NT2/D1 (cell line): ENCODE data around the gene FBLN1.
"Not testable (repeated sequence)": the region's sequence is repeated elsewhere in the genome, so short reads cannot be mapped to it uniquely, and the experiment has no call there.

Source experiments
- DNase-seq: peaks from one replicate; pipeline ENCODE4 v3.0.0-alpha.2; 2011; ENCODE audit warnings: low read depth, low spot score
- H3K27me3 ChIP-seq: 2 replicates; pipeline ENCODE4 v1.6.0; 2011; ENCODE audit warnings: mild to moderate bottlenecking; ENCODE audit not compliant: insufficient read length, insufficient read depth
- H3K36me3 ChIP-seq: 2 replicates; pipeline ENCODE4 v1.6.1; 2011; ENCODE audit warnings: mild to moderate bottlenecking, low read length, mixed read lengths; ENCODE audit not compliant: insufficient read depth, insufficient read length
- H3K4me1 ChIP-seq: 2 replicates; pipeline ENCODE4 v1.5.1; 2011; ENCODE audit not compliant: insufficient read depth, insufficient read length
- H3K4me3 ChIP-seq: 2 replicates; pipeline ENCODE4 v1.5.1; 2011; ENCODE audit warnings: low read depth; ENCODE audit not compliant: insufficient read length
- H3K9ac ChIP-seq: 2 replicates; pipeline ENCODE4 v1.6.0; 2011; ENCODE audit warnings: low read depth; ENCODE audit not compliant: insufficient read length
- H3K9me3 ChIP-seq: 2 replicates; pipeline ENCODE4 v1.5.1; 2011; ENCODE audit warnings: mild to moderate bottlenecking, low read length; ENCODE audit not compliant: insufficient read depth
- SUZ12 ChIP-seq: IDR thresholded peaks from 2 replicates; pipeline ENCODE4 v1.6.1; 2011; ENCODE audit not compliant: insufficient read length, insufficient read depth; ENCODE audit errors: extremely low read depth
- YY1 ChIP-seq: IDR thresholded peaks from 2 replicates; pipeline ENCODE4 v1.6.1; 2011; ENCODE audit not compliant: insufficient read length, insufficient read depth
- ZNF274 ChIP-seq: IDR thresholded peaks from 2 replicates; pipeline ENCODE4 v1.6.1; 2011; ENCODE audit warnings: mild to moderate bottlenecking, low read depth, low read length

The FBLN1 gene

DNA sequence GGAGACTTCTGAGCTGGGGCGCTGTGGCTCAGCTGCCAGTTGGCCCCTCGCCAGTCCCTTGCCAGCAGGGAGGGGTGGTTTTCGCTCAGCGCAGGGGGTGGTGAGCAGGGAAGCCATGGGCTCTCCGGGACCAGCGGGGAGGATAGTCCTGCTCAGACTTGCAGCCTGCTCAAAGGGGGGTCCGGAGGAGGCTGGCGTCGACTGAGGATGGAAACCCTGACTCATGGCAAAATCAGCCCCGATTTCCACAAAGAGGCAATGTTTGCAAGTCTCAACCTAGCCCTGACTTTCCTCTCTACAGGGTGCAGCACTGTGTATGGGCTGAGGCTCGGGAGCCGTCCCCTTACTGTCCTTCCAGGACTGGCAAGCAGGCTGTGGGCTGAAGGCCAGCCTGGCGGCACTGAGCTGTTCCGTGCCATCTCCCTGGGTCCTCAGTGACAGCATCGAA, 35.1 kb downstream of the FBLN1 start:
- H3K9me3 ChIP-seq: no peaks in the 10 kb centered on the region

DNA sequence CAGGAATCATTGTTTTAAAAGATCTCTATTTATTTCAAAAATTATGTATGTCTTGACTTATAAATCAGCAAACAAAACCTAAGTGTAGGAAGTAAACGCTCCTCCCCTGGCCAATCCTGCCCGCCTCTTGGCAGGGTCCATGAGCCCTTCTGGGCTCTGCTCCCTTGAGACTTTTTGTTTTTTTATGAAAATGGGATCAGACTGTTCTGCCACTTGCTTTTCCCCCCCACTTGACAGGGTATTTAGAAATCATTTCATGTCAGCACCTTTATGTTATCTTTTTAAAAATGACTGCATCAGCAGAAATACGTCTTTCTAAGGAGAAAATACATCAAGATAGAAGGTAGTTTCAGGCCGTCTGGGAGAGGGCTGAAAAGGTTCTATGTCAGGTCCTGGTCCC, 35.6 kb downstream of the FBLN1 start:
- H3K4me1 ChIP-seq: peaks cover 5% of the 10 kb centered on the region
- no peak overlapping the region for H3K4me3 ChIP-seq
- DNase-seq: no peak
- H3K36me3 ChIP-seq: peaks cover 73% of the 10 kb centered on the region
- H3K9me3 ChIP-seq: no peaks in the 10 kb centered on the region
- H3K9ac ChIP-seq: no peak overlapping the region
- TF ChIP-seq ZNF274: no peak
- TF ChIP-seq SUZ12: no peak
- no peak for TF ChIP-seq YY1
- H3K27me3 ChIP-seq: no peaks in the 10 kb centered on the region

More for the DNA sequence above, 35.1 kb downstream of the FBLN1 start:
- Histone ChIP-seq H3K4me3 (no peak overlapping the region), H3K4me1 (peaks cover 5% of the 10 kb centered on the region), H3K9ac (no peak overlapping the region), H3K27me3 (no peaks in the 10 kb centered on the region), H3K36me3 (peaks cover 74% of the 10 kb centered on the region)
- TF ChIP-seq ZNF274: no peak
- no peak for TF ChIP-seq YY1
- TF ChIP-seq SUZ12: no peak
- DNase-seq: no peak

DNA sequence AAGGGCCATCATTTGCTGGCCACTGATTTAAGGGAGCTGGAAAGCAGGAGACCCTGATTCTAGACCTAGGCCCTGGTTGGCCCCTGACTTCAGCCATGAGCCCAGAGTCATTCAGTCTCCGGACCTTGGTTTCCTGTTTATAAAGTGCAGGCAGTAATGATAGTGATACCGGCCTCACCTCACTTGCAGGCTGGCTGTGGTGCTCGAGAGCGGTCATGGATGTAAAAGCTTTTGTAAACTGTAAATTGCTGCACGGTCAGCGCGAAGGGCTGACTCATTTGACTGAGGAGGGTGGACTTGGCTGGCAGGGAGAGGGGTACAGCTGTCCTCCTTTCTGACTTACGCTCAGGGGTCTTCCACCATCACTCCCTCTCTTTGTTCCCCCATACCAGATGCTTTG, 37.4 kb downstream of the FBLN1 start:
- DNase-seq: no peak
- H3K36me3 ChIP-seq: peaks cover 71% of the 10 kb centered on the region

DNA sequence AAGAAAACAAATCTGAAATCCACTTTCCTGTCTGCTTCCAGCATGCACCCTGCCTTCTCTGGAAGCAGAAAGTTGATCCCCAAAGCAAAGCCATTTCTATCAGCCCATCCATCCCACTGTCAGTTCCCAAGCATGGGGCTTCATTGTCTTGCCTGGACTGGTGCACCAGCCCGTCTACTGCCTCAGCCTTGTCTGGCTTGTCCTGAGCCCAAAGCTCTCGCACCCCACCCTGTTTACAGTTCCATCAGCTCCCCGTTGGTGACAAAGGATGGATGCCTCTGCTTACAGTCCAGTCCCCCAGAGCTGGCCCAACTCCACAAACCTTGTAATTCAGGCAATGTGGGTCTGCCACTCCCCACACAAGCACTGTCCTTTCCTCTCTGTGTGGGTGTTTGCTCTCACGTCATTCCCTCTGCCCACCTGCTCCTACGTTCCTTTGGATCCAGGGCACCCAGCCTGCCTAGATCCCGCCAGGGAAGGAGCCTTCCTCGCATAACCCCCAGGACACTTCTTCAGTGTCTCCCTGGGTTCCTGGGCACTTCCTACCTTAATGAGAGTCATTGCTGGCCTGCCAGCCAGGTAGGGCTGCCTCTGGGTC, 38.8 kb downstream of the FBLN1 start:
- H3K9ac ChIP-seq: no peak overlapping the region
- H3K4me3 ChIP-seq: no peak overlapping the region
- TF ChIP-seq YY1 (no peak), ZNF274 (no peak), SUZ12 (no peak)
- no peaks in the 10 kb centered on the region for H3K9me3 ChIP-seq
- no peak for DNase-seq
- H3K27me3 ChIP-seq: no peaks in the 10 kb centered on the region
- peaks cover 73% of the 10 kb centered on the region for H3K36me3 ChIP-seq
- peaks cover 5% of the 10 kb centered on the region for H3K4me1 ChIP-seq

More for the DNA sequence above, 37.4 kb downstream of the FBLN1 start:
- Histone ChIP-seq H3K4me1 (peaks cover 5% of the 10 kb centered on the region), H3K9me3 (no peaks in the 10 kb centered on the region), H3K4me3 (no peak overlapping the region), H3K9ac (no peak overlapping the region), H3K27me3 (no peaks in the 10 kb centered on the region)
- TF ChIP-seq SUZ12 (no peak), YY1 (no peak), ZNF274 (no peak)

DNA sequence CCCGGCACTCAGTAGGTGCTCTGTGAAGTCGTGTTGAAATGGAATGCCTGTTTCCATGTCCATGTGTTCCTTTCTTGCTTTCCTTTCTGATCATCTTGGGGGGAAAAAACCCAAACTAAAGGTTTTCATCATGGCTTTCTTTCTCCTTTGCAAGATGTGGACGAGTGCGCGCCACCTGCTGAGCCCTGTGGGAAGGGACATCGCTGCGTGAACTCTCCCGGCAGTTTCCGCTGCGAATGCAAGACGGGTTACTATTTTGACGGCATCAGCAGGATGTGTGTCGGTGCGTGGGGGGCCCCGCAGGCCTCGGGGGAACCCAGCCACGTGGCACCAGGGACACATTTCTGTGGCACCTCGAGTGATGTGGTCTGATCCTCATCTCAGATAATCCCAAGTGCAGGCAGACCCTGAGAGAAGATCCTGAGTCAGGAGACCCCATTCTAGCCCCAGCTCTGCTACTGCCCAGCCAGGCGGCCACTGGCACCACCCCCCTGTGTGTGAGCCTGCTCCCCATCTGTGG, 39.4 kb downstream of the FBLN1 start:
- no peak for TF ChIP-seq ZNF274
- TF ChIP-seq SUZ12: no peak
- no peak for TF ChIP-seq YY1
- DNase-seq: no peak

DNA sequence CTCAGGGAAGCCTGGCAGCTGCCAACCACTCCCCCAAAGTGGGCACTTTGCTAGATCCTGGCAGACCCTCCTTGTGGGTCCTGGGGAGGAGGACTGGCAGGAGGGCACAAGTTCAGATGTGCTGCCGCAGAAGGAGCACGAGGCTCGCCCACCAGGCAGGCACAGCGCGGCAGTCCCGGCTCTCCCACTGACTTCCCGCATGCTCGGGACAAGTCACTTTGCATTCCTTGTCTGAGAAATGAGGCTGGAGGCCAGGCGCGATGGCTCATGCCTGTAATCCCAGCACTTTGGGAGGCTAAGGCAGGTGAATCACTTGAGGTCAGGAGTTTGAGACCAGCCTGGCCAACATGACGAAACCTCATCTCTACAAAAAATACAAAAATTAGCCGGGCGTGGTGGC, 40.1 kb downstream of the FBLN1 start:
- not testable (repeated sequence) for H3K4me1 ChIP-seq, DNase-seq, H3K9me3 ChIP-seq, H3K9ac ChIP-seq, H3K27me3 ChIP-seq, H3K4me3 ChIP-seq
- H3K36me3 ChIP-seq: peaks cover 81% of the 10 kb centered on the region

More for the DNA sequence above, 39.4 kb downstream of the FBLN1 start:
- peaks cover 5% of the 10 kb centered on the region for H3K4me1 ChIP-seq
- no peak overlapping the region for H3K9ac ChIP-seq
- no peaks in the 10 kb centered on the region for H3K9me3 ChIP-seq
- no peaks in the 10 kb centered on the region for H3K27me3 ChIP-seq
- peaks cover 75% of the 10 kb centered on the region for H3K36me3 ChIP-seq
- H3K4me3 ChIP-seq: no peak overlapping the region

DNA sequence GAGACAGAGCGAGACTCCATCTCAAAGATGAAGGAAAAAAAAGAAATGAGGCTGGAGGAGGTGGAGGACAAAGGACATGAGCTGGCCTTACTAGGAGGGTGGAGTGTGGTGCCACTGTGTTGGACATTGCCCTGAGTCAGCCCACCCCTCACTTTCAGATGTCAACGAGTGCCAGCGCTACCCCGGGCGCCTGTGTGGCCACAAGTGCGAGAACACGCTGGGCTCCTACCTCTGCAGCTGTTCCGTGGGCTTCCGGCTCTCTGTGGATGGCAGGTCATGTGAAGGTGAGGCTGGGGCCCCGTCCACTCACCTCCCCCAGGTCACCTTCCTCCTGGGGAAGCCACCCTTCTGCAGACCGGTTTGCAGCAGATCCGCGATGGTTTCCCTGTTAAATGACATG, 40.6 kb downstream of the FBLN1 start:
- H3K4me1 ChIP-seq: no peaks in the 10 kb centered on the region
- H3K9ac ChIP-seq: no peak overlapping the region
- no peak for TF ChIP-seq ZNF274
- no peak for TF ChIP-seq SUZ12
- TF ChIP-seq YY1: no peak
- no peak overlapping the region for H3K4me3 ChIP-seq
- DNase-seq: no peak
- no peaks in the 10 kb centered on the region for H3K9me3 ChIP-seq
- H3K27me3 ChIP-seq: no peaks in the 10 kb centered on the region
- peaks cover 86% of the 10 kb centered on the region for H3K36me3 ChIP-seq
